OCI-LY7 (cell line): ENCODE results near the gene CITED2.

Source experiments
- CTCF ChIP-seq: fragments of 200-600 bp; sonication (generic); conservative IDR thresholded peaks from 2 replicates; pipeline ENCODE4 v1.5.1; 2014; ENCODE audit warnings: mild to moderate bottlenecking, antibody characterized with exemption, low read length, moderate library complexity, mixed read lengths
- EZH2phosphoT487 ChIP-seq: fragments of 200-600 bp; sonication (generic); IDR thresholded peaks from 2 replicates; pipeline ENCODE4 v1.6.1; 2018; ENCODE audit warnings: low read depth, borderline replicate concordance, mild to moderate bottlenecking, mixed run types, antibody characterized with exemption, low read length, moderate library complexity, mixed read lengths

DNA sequence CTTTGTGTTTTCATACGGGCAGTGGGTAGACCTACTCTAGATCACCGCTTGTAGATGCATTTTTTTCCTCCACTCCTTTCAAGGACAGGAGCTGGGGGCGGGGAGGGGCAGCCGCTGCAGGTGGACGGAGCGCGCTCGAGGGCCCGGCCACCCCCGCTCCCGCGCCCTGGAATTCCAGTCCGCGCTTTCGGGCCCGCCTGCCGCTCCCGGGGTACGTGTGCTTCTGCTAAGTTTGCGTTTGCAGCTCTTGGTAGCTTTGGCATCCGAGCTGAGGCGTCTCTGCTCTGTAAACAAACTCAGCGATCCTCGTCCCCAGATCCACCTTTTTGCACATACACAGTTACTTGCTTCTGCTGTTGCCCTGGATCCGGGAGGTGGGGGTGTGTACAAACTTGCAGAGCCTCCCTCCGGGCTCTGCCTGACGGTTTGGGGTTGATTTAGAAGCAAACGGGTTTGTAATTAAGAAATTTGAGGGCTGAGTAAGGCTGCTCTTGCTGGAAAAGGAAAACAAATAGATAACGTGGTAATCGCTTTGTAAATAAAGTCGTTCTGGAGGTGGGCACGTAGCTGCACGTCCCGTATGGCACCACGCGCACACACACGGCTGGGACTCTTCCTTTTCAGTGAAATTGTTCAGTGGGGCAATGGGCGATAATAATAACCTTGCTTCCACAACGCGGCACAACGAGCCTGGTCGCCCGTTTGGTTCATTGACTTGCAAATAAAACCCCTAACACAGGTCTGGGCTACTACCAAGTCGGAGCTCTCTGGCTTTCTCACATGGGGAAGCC is 973 bp upstream of the CITED2 start:
- TF ChIP-seq CTCF (no peak), EZH2phosphoT487 (no peak)
